Breast epithelium (tissue), 4 donors: ENCODE measurements around the gene COX5B. TPM values are rescaled to one million over a fixed set of nuclear protein-coding genes. Genes with fewer than 3 reads are reported as not detected.
"Not testable (repeated sequence)": the region's sequence is repeated elsewhere in the genome, so short reads cannot be mapped to it uniquely, and the experiment has no call there.

Source experiments
- DNase-seq, 2 donors: peaks; one replicate each; pipeline ENCODE4 v3.0.0-alpha.2; 2019; ENCODE audit warnings: low spot score in 2 of 2
- H3K27ac ChIP-seq, 2 donors: fragments of 200-600 bp; sonication (generic) in 1 of 2; one replicate each; pipeline ENCODE4 v1.5.1; 2016 to 2019; ENCODE audit warnings: mild to moderate bottlenecking in 1 of 2
- H3K27me3 ChIP-seq, 2 donors: fragments of 200-600 bp; sonication (generic) in 1 of 2; one replicate each; pipeline versions ENCODE4 v1.5.1 to v1.6.0; 2017 to 2019; ENCODE audit warnings: control low read depth in 1 of 2, mild to moderate bottlenecking in 1 of 2
- H3K36me3 ChIP-seq: fragments of 200-600 bp; one replicate; pipeline ENCODE4 v1.5.1; 2019
- H3K4me1 ChIP-seq, 2 donors: fragments of 200-600 bp; sonication (generic); one replicate each; pipeline ENCODE4 v1.5.1; 2016 to 2019; ENCODE audit warnings: control low read depth in 1 of 2
- H3K4me3 ChIP-seq, 3 donors: fragments of 200-600 bp; sonication (generic); 1 replicate in 2 of 3; 2 replicates in 1 of 3; pipeline ENCODE4 v1.5.1; 2016 to 2019; ENCODE audit warnings: mild to moderate bottlenecking in 3 of 3, moderate library complexity in 2 of 3
- H3K9me3 ChIP-seq, 2 donors: fragments of 200-600 bp; sonication (generic) in 1 of 2; one replicate each; pipeline ENCODE4 v1.5.1; 2016 to 2019; ENCODE audit warnings: control low read depth in 1 of 2
- POLR2A ChIP-seq: fragments of 450-650 bp; IDR thresholded peaks from one replicate; pipeline ENCODE4 v1.6.1; 2016; ENCODE audit warnings: antibody characterized with exemption, mild to moderate bottlenecking, moderate library complexity
- POLR2AphosphoS5 ChIP-seq, 3 donors: sonication (generic); formaldehyde crosslinking; IDR thresholded peaks; one replicate each; pipeline ENCODE4 v1.6.1; 2017; ENCODE audit warnings: antibody characterized with exemption in 3 of 3
- intact Hi-C: fragments of 100-400 bp; cut with DNase I; formaldehyde crosslinking; loops from one replicate; pipeline ENCODE4 v1.15.1; 2023; ENCODE audit warnings: low total_unique reads
- total RNA-seq, 3 donors: library from RNA; depleted of rRNA; stranded (reverse); fragments of >200 nt; gene quantifications; one replicate each; pipeline ENCODE4 v1.1.0, GENCODE V29; 2016
- TF ChIP-seq, protein P1 (sequence below), 3 donors: fragments of 450-650 bp; IDR thresholded peaks; one replicate each; pipeline ENCODE4 v1.5.1; 2016 to 2017; ENCODE audit warnings: antibody characterized with exemption in 3 of 3, mild to moderate bottlenecking in 3 of 3, moderate library complexity in 3 of 3

Gene COX5B
- total RNA-seq, 3 donors from 2014 or later: 352 to 396 (median 362) TPM

- Histone ChIP-seq H3K9me3 (no peaks in the 10 kb centered on the region), H3K27me3 (no peaks in the 10 kb centered on the region), H3K4me1 (no peaks in the 10 kb centered on the region), H3K4me3 (no peak overlapping the region), H3K27ac (no peak overlapping the region), H3K36me3 (no peaks in the 10 kb centered on the region)
- DNase-seq: no peak
- intact Hi-C loops: no loop called here
- TF ChIP-seq POLR2AphosphoS5 (IDR thresholded peaks at IDR 0.05) (no peak), POLR2A (no peak)
- TF ChIP-seq, protein P1, sequence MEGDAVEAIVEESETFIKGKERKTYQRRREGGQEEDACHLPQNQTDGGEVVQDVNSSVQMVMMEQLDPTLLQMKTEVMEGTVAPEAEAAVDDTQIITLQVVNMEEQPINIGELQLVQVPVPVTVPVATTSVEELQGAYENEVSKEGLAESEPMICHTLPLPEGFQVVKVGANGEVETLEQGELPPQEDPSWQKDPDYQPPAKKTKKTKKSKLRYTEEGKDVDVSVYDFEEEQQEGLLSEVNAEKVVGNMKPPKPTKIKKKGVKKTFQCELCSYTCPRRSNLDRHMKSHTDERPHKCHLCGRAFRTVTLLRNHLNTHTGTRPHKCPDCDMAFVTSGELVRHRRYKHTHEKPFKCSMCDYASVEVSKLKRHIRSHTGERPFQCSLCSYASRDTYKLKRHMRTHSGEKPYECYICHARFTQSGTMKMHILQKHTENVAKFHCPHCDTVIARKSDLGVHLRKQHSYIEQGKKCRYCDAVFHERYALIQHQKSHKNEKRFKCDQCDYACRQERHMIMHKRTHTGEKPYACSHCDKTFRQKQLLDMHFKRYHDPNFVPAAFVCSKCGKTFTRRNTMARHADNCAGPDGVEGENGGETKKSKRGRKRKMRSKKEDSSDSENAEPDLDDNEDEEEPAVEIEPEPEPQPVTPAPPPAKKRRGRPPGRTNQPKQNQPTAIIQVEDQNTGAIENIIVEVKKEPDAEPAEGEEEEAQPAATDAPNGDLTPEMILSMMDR (IDR thresholded peaks at IDR 0.05): no peak
These were observed 32.4 kb downstream of the COX5B start for GRCh38 chr2:97678298-97678697.

DNA sequence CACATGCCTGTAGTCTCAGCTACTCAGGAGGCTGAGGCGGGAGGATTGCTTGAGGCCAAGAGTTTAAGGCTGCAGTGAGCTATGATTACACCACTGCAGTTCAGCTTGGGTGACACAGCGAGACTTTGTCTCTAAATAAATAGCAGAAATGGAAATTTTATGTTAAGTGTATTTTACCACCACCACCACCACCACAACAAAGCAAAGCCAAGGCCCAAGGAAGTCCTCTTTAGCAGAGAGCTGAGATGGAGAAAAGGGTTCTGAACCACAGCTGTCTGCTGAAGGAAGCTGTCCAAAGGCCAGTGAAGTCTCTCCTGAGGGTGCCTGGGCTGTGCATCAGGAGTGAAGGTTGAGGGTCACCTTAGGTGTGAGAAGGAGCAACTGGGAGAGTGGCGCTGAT is 41.4 kb downstream of the COX5B start:
- H3K9me3 ChIP-seq, intact Hi-C loops, H3K4me1 ChIP-seq, H3K27me3 ChIP-seq, H3K27ac ChIP-seq, H3K36me3 ChIP-seq, DNase-seq, H3K4me3 ChIP-seq: not testable (repeated sequence)

DNA sequence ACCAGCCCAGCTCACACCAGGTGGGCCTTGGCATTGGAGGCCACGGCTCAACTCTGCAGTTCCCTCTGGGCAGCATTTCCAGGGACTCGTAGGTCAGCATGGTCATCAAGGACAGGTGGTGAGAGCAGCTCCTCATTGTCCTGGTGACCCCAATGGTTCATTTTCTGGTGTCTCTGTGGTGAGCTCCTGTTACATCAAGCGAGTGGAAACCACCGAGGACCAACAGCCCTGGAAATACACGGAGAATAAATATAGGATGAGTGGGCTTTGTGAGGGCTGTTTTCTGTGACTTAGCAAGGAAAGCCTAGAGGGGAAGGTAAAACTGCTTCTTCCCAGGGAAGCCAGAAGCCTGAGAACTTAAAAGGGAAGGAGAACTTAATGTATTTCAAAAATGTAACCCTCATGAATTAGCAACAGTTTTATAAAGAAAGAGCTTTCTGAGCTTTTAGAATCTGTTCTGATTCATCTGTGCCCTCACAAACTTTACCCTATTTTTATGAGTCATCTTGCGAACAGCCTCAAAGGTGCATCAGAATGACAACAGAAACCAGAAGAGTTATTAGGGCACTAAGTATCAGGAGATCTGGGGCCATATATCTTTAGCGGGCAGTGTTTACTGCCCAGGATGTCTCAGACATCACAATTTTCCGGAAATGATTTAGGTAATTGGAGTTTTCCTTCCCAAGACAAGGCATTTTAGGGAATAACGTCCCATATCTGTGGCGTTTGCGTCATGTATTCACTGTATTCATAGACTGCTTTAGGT is 42.4 kb downstream of the COX5B start:
- H3K9me3 ChIP-seq: no peaks in the 10 kb centered on the region
- no peak for TF ChIP-seq POLR2AphosphoS5 (IDR thresholded peaks at IDR 0.05)
- TF ChIP-seq, protein P1 (IDR thresholded peaks at IDR 0.05): no peak
- no peak for TF ChIP-seq POLR2A
- no peaks in the 10 kb centered on the region for H3K36me3 ChIP-seq
- no peaks in the 10 kb centered on the region for H3K27me3 ChIP-seq
- no peak overlapping the region for H3K27ac ChIP-seq
- intact Hi-C loops: no loop called here
- no peak for DNase-seq
- no peaks in the 10 kb centered on the region for H3K4me1 ChIP-seq
- H3K4me3 ChIP-seq: no peak overlapping the region

DNA sequence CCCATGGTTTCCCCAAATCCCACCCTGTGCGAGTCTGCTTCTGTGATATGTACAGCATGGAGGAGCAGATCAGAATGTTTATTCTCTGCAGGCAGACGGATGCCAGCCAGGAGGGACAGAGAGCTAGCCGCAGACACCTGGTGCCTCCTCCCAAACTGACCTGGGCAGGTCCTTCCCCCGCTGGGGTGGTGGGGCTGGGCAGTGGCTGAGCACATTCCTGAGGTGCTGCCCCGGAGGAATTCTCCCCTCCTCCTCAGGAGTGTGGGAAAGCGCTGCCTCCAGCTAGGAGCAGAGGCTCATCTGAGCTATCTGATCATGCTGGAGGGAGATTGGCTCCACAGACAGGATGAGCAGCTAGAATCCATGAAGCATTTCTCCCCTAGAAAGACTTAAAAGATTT is 45.3 kb downstream of the COX5B start:
- H3K4me3 ChIP-seq: no peak overlapping the region
- H3K27ac ChIP-seq: no peak overlapping the region
- H3K4me1 ChIP-seq: no peaks in the 10 kb centered on the region
- H3K9me3 ChIP-seq: no peaks in the 10 kb centered on the region
- no peak for TF ChIP-seq POLR2A
- no peak for TF ChIP-seq POLR2AphosphoS5 (IDR thresholded peaks at IDR 0.05)
- TF ChIP-seq, protein P1 (IDR thresholded peaks at IDR 0.05): no peak
- intact Hi-C loops: loop anchor here (10.0 kb wide), 1 partner anchor 96 kb away; no protein-coding TSS in a partner anchor
- no peaks in the 10 kb centered on the region for H3K27me3 ChIP-seq
- H3K36me3 ChIP-seq: no peaks in the 10 kb centered on the region
- no peak for DNase-seq

DNA sequence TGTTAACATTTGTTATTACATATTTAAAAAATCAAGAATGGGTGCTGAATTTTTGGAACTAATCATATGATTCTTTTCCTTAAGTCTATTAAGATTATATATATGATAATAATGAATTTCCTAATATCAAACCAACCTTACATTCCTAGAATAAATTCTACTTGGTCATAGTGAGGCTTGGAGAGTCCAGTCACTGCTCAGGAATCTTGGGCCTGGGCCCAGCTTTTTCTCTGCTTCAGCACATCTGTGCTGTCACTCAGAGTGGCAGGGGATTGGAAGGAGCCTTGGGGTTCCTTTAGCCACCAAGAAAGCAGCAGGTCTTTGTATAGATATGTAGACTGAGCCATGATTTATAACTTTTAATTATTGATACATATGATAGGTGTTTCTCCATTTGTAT is 47.6 kb downstream of the COX5B start:
- intact Hi-C loops: loop anchor here (10.0 kb wide), 1 partner anchor 99 kb away; no protein-coding TSS in a partner anchor
- Histone ChIP-seq H3K4me3 (no peak overlapping the region), H3K36me3 (no peaks in the 10 kb centered on the region), H3K27me3 (no peaks in the 10 kb centered on the region), H3K27ac (no peak overlapping the region), H3K4me1 (no peaks in the 10 kb centered on the region), H3K9me3 (no peaks in the 10 kb centered on the region)
- no peak for DNase-seq
- no peak for TF ChIP-seq POLR2A
- TF ChIP-seq, protein P1 (IDR thresholded peaks at IDR 0.05): no peak
- no peak for TF ChIP-seq POLR2AphosphoS5 (IDR thresholded peaks at IDR 0.05)
